Retinal pigment epithelial cell (primary cell): ENCODE measurements around the gene CACNA2D3.
A peak's percentile ranks its signal among the peaks of the same experiment; 100 is the strongest.

Experiments
- DNase-seq: peaks from one replicate; pipeline ENCODE4 v3.0.0-alpha.2; 2010; ENCODE audit warnings: low read depth
- H3K4me3 ChIP-seq: 2 replicates; pipeline ENCODE4 v1.5.1; 2011; ENCODE audit warnings: mild to moderate bottlenecking, low read length, control low read depth, moderate library complexity
- CTCF ChIP-seq: conservative IDR thresholded peaks from 2 replicates; pipeline ENCODE4 v1.5.1; 2011; ENCODE audit warnings: low read depth, low read length, control low read depth, inconsistent platforms

The CACNA2D3 gene

GRCh38 chr3:55078876-55079275 lies 956.5 kb downstream of the CACNA2D3 start:
- no peak for DNase-seq
- no peak overlapping the region for H3K4me3 ChIP-seq
- TF ChIP-seq CTCF: no peak

- H3K4me3 ChIP-seq: no peak overlapping the region
- TF ChIP-seq CTCF: no peak
- DNase-seq: no peak
Measured at GRCh38 chr3:55085231-55085630, 962.9 kb downstream of the CACNA2D3 start.

- DNase-seq: no peak
Measured at GRCh38 chr3:55089211-55089610, 966.9 kb downstream of the CACNA2D3 start.

GRCh38 chr3:55090291-55090690 lies 967.9 kb downstream of the CACNA2D3 start:
- no peak overlapping the region for H3K4me3 ChIP-seq
- no peak for DNase-seq
- no peak for TF ChIP-seq CTCF

More at GRCh38 chr3:55089211-55089610, 966.9 kb downstream of the CACNA2D3 start:
- no peak overlapping the region for H3K4me3 ChIP-seq
- no peak for TF ChIP-seq CTCF

- TF ChIP-seq CTCF: no peak
- H3K4me3 ChIP-seq: no peak overlapping the region
- DNase-seq: no peak
Measured at GRCh38 chr3:55090746-55091145, 968.4 kb downstream of the CACNA2D3 start.

- DNase-seq: peak; percentile 19
- no peak for TF ChIP-seq CTCF
- no peak overlapping the region for H3K4me3 ChIP-seq
Measured at GRCh38 chr3:55091381-55092225, 969.3 kb downstream of the CACNA2D3 start.

GRCh38 chr3:55094676-55095075 lies 972.3 kb downstream of the CACNA2D3 start:
- TF ChIP-seq CTCF: no peak
- DNase-seq: no peak
- no peak overlapping the region for H3K4me3 ChIP-seq
